COLO668 (cell line): ENCODE results near the gene PLEKHA4.
"Not testable (repeated sequence)": the region's sequence is repeated elsewhere in the genome, so short reads cannot be mapped to it uniquely, and the experiment has no call there.

Source experiments
- DNase-seq: peaks from one replicate; lab custom pipeline; 2025; ENCODE audit not compliant: unreplicated experiment; lab: John Stamatoyannopoulos, UW

PLEKHA4 gene, protein sequence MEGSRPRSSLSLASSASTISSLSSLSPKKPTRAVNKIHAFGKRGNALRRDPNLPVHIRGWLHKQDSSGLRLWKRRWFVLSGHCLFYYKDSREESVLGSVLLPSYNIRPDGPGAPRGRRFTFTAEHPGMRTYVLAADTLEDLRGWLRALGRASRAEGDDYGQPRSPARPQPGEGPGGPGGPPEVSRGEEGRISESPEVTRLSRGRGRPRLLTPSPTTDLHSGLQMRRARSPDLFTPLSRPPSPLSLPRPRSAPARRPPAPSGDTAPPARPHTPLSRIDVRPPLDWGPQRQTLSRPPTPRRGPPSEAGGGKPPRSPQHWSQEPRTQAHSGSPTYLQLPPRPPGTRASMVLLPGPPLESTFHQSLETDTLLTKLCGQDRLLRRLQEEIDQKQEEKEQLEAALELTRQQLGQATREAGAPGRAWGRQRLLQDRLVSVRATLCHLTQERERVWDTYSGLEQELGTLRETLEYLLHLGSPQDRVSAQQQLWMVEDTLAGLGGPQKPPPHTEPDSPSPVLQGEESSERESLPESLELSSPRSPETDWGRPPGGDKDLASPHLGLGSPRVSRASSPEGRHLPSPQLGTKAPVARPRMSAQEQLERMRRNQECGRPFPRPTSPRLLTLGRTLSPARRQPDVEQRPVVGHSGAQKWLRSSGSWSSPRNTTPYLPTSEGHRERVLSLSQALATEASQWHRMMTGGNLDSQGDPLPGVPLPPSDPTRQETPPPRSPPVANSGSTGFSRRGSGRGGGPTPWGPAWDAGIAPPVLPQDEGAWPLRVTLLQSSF

DNA sequence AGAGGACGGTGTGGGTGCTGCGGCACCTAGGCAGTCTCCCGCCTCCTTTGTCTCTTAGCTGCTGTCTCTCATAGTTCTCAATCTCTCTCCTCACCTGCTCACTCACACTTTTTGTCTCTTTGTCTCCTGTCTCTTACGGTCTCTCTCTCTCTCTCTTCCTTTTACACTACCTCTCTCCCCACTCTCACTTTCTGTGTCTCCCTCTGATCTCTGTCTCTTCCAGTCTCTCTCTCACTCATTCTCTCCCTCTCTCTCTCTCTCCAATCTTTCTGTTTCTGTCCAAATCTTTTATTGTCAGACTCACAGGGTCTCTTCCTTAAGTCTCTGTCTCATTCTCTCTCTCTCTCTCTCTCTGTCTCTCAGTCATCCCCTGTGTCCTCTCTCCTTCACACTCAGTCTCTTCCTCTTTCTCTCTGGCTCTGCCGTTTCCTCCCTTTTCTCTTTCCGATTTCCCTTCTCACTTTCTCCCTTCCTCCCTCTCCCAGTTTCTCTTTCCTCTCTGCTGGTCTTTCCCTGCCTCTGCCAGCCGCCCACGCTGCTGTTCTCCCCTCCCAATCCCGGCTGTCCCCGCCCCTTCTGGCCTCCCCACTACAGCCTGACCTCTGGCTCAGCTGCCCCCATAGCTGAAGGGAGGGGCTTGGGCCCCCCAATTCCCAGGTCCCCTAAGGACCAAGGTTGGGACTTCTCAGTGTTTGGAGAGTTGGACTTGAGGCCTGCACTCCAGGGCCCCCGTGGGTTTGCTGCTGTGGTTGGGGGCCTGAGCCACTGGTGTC, at the start of gene PLEKHA4:
Gene PLEKHA4 (minus strand): TSS at position 504 of the 773 bp plus-strand sequence. CDS start 997 bp downstream, outside the sequence.
- no peak for DNase-seq

DNA sequence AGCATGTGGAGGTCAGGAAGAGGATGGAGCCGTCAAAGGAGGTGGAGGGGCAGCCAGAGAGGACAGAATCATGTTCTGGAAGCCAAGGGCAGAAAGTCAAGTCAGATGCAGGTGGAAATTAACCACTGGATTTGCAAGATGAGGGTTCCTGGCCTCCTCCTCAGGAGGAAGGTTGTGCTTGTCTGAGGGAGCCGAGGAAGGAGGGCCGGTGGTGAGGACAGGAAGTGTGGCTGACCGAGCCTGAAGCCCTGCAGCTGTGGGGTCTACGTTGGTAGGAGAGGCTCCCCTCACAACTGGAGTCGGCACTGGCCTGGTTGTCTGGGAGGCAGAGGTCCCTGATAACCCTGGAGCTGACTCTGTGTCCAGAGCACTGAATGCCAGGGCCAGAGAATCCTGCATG, 49.7 kb upstream of the PLEKHA4 start:
- DNase-seq: no peak

DNA sequence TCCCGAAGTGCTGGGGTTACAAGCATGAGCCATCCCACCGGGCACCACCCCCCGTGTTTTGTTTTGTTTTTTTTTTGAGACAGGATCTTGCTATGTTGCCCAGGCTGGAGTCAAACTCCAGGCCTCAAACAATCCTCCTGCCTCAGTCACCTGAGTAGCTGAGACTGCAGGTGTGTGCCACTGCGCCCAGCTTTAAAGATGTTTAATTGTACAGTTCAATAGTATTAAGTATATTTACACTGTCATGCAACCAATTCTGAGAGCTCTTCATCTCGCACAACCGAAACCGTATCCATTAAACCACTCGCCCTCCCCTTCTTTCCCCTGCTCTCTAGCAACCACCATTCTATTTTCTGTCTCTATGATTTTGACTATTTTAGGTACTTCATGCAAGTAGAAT, 47.3 kb upstream of the PLEKHA4 start:
- peak; percentile 6 for DNase-seq

DNA sequence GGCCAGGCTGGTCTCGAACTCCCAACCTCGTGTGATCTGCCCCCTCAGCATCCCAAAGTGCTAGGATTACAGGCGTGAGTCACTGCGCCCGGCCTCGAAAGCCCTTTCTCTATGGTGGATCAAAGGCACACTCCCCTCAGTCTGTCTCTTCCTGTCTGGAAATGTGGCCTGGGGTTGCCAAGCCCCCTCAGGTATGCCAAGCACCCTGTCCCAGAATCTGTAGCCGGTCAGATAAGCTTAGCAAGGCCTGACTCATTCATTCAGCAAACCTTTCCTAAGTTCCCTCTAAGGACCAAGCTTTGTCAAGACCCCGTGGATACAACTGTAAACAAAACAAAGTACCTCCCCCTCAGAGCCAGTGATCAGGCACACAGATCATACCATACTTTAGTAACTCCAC, 45.8 kb upstream of the PLEKHA4 start:
- no peak for DNase-seq

DNA sequence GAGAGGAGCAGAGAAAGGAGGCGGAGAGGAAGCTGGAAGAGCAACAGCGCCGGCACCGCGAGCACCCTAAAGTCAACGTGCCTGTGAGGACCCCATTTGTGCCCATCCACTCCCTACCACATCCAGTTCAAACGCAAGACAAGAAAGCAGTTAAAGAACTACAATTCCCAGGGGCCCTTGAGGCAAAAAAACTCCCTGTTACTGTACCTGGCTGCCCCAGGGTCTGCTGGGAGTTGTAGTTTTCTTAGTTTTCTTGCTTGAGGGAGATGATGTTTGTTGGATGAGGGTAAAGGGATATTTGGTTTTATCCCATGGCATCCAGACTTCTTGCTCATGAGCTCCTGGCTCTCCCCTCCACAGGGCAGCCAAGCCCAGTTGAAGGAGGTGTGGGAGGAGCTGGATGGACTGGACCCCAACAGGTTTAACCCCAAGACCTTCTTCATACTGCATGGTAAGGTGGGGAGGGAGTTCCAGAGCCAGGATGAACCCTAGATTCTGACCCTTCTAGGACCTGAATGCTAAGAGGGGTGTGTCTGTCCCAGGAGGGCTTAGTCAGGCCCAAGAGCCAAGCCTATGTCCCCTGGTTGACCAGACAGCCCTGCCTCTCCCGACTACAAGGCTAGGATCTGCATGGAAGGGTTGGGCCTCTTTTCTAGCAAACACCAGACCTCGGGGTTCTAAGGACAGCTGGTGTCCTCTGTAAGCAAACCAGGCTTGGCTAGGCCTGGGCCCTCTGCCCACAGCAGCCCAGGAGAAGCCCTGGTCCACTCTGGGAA, 44.9 kb upstream of the PLEKHA4 start:
- peak; percentile 7 for DNase-seq

DNA sequence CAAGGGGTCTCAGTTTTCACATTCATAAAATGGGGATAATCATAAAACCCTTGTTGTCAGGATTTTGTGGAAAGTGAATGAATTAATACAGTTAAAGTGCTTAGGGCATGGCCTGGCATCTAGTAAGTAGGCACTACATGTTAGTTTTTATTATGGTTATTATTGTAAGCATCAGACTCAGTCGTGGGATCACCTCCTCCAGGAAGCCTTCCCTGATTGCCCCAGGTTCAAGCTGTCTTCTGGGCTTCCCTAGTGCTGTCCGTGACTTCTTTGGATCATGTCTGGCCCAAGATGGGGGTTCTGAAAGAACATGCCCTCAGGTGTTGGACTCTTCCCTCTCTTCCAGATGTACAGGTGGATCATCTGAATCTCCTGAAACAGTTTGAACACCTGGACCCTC, 42.4 kb upstream of the PLEKHA4 start:
- no peak for DNase-seq

DNA sequence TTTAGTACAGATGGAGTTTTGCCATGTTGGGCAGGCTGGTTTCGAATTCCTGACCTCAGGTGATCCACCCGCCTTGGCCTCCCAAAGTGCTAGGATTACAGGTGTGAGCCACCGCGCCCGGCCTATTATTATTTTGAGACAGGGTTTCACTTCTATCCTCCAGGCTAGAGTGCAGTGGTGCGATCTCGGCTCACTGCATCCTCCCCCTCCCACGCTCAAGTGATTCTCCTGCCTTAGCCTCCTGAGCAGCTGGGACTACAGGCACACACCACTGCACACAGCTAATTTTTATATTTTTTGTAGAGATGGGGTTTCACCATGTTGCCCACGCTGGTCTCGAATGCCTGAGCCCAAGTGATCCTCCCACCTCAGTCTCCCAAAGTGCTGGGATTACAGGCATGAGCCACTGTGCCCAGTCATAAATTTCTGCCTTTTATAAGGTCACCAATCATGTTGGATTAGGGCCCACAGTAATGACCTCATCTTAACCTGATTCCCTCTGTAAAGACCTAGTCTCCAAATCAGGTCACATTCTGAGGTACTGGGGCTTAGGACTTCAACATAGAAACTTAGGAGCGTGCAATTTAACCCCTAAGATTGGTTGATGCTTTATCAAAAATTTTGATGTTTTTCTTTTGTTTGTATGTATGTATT, 41.1 kb upstream of the PLEKHA4 start:
- not testable (repeated sequence) for DNase-seq

DNA sequence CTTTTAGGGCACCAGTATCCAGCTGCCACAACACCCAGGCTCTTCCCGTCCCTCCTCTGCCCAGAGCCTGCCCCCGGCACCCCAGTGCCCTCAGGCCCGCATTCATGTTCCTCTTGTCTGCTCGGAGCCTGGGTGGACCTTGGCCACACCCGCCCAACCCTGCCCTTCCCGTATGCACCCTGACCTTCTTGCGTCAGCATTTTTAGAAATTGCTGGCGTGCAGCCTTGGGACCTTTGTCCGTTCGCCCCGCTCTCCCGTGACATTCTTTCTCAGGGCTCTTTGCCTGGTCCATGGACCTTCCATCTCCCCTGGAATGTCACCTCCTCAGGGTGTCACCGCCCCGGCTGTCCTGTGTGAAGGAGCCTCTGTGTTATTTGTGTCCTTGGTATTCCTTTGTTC, 39.3 kb upstream of the PLEKHA4 start:
- no peak for DNase-seq

DNA sequence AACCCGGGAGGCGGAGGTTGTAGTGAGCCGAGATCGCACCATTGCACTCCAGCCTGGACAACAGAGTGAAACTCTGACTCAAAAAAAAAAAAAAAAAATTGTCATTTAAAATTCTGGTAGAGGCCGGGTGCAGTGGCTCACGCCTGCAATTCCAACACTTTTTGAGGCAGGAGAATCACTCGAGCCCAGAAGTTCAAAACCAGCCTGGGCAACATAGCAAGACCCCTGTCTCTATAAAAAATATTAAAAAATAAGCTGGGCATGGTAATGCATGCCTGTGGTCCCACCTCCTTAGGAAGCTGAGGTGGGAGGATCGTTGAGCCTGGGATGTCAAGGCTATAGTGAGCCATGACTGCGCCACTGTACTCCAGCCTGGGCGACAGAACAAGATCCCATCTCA, 37.9 kb upstream of the PLEKHA4 start:
- no peak for DNase-seq

DNA sequence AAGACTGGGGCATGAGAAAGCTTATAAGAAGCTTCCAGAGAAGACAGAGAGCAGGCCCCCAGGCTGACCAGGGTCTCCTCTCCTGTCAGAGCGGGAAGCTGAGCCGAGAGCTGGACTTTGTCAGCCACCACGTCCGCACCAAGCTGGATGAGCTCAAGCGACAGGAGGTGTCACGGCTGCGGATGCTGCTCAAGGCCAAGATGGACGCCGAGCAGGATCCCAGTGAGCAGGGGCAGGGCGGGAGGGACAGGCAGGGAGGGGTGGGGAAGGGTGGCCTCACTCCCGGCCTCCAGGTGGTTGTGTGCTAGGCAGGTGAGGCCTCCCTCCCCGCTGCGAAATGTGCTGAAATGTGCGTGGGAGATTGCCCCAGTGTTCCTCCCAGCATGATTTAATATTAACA, 37.2 kb upstream of the PLEKHA4 start:
- DNase-seq: no peak

DNA sequence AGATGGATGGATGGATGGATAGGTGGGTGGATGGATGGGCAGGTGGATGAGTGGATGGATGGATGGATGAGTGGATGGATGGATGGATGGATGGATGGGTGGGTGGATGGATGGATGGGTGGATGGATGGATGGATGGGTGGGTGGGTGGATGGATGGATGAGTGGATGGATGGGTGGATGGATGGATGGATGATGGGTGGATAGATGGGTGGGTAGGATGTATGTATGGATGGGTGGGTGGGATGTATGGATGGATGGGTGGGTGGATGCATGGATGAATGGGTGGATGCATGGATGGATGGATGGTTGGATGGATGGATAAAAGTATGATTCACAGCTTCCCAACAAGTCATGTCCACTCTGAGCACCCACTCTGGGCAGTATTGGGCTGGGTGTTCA, 35.4 kb upstream of the PLEKHA4 start:
- DNase-seq: not testable (repeated sequence)

DNA sequence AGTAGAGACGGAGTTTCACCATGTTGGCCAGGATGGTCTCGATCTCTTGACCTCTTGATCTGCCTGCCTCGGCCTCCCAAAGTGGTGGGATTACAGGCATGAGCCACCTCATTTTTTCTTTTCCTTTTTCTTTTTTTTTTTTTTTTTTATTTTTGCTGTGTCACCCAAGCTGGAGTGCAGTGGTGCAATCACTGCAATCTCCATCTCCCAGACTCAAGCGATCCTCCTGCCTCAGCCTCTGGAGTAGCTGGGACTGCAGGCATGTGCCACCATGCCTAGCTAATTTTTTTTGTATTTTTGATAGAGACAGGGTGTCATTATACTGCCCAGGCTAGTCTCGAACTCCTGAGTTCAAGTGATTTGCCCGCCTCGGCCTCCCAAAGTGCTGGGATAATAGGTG, 33.9 kb upstream of the PLEKHA4 start:
- DNase-seq: not testable (repeated sequence)

DNA sequence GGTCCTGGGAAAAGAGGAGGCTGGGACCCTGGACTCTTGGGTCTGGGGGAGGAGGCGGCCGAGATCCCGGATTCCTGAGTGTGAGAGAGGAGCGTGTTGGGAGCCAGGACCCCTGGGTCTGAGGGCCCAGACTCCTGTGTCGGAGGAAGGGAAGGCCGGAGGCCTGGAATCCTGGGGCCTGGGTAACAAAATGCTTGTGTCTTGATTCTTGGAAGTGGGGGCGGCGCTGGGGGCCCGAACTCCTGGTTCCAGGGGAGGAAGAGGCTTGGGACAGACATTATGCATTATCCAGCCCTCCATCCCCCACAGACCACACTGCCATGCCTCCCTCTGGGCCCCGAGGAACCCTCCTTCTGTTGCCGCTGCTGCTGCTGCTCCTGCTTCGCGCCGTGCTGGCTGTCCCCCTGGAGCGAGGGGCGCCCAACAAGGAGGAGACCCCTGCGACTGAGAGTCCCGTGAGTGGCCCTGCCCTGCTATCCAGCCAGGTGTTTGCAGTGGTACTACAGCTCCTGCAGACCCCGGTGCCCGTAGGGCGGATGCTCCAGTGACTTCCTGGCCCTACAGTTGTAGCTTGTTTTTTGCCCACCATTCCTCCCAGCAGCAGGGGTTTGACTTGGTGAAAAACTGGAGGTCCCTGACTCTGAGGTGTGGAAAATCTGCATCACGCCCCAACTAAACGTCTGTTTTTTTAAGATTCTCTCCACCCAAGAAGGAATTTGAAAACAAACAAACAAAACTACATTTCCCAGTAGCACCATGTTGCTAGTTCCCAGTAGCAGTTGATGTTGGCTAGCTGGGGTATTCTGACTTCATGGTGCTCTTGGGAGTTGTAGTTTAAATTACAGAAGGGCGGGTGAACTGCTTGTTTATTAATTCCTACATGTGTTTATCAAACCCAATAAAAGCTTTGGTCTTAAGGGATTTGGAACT, 32.3 kb upstream of the PLEKHA4 start:
- no peak for DNase-seq

DNA sequence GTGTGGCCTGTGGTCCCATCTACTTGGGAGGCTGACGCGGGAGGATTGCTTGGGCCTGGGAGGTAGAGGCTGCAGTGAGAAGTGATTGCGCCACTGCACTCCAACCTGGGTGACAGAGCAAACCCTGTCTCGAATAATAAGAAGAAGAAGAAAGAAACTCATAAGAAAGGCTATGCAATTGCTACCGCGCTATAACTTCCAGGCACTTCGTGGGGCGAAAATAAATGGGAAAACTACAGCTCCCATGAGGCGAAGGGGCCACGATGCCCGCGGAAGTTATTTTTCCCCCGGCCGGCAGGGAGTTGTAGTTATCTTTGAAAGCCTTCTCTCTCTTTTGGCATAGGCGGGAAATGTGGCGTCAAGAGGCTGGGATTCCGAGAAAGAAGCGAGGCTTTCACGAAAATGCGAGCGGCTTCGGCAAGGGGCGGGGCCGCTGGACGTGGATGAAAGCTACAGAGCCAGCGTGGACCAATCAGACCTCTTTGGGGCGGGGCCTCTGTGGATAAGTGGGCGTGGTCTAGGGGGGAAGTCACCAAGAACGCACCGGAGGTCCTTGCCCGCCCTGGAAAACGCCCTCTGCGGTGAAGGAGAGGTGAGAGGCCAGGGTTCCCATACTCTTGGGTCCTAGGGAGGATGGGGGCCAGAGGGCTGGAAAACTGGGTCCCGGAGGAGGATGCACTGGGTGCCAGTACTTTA, 31.5 kb upstream of the PLEKHA4 start, which contains the start of gene NUCB1:
Gene NUCB1 (plus strand): TSS at position 532 of the 696 bp plus-strand sequence. CDS start 485 bp downstream, outside the sequence.
- DNase-seq: peak; percentile 96

DNA sequence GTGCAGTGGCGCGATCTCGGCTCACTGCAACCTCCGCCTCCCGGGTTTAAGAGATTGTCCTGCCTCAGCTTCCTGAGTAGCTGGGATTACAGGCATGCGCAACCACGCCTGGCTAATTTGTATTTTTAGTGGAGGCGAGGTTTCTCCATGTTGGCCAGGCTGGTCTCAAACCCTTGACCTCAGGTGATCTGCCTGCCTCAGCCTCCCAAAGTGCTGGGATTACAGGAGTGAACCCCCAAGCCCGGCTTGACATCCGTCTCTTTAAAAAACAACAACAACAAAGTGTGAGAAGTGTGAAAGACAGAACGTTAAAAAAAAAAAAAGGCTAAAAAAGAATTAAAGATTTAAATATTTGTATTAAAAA, 31.0 kb upstream of the PLEKHA4 start:
- DNase-seq: not testable (repeated sequence)

DNA sequence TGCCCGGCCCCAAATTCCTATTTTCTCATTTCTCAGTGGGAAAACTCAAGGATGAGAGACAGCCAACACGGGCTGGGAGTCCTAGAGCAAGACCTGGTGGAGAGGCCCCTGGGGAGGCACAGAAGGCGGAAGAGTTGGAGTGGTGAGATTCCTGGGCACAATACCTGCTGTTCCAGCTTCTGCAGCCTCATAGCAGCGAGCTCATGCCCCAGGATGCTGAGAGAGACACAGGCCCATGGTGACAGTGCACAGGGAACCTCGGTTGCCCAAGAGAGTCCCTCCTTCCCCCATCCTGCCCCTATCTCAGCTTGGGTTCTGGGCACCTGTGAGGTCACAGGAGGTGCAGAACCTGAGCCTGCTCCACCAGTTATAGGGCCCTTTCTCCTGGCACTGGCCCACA, 28.8 kb upstream of the PLEKHA4 start:
- no peak for DNase-seq

DNA sequence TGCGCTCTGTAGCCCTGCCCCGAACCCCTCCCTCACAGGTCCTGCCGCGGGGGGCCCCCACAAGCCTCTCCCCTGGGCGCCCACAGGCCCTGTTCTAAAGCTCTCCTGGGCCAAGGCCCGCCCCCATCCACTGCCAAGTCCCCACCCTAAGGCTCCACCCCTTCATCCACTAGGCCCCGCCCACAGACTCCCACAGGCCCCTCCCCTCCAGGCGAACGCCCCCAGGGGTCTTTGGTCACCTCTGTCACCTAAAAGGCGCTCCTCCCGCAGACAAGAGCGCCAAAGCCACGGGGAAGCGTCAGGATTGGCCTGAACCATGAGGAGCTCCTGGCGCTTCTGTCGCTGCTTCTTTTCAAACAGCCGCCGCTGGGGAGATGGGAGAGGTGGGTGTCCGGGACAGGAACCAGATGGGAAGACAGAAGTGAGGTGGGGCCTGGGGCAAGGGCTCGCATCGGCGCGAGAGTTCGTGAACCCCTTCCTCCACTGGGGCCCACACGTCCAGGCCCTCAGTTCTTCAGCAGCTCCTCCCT, 27.8 kb upstream of the PLEKHA4 start:
- no peak for DNase-seq

DNA sequence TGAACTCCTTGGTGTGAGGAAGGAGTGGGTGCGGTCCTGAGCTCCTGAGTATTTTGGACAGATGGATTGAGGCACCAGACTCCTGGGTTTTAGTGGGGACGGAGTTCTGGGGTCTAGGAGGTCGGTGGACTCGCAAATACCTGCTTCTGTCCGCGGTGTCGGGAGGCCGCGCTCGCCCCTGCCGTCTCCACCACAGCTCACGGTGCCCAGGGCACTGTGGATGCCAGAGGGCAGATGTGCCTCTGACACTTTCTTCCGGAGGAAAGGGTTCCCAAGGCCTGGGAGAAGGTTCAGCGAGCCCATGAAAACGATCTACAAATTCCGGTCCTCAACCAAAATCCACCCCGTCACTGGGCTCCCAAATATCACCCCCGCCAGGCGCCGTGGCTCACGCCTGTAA, 26.8 kb upstream of the PLEKHA4 start:
- DNase-seq: no peak
